ENCODE results near the gene FOXP2.

Gene FOXP2

DNA sequence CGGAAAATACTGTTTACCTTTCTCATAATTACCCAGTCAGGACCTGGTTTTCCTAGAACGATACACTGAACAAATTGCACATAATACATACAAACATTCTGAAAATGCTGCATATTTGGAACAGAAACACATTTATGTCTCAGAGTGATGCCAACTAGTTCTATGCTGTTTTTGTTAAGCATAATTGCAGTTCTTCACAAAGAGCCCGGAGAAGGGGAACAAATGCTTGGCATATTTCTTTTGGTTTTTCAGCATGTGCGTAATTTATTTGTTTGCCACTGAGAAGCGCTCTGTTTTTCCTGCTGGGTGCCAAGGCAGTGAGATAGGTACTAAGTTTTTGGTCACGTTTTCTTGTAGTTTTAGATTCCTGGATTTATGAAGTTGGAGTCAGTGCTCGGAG, 326.3 kb downstream of the FOXP2 start:
- no peak overlapping the region for H3K4me3 ChIP-seq (ENCODE audit: low read length, poor library complexity, severe bottlenecking)

GRCh38 chr7:114741911-114742310, 327.3 kb downstream of the FOXP2 start:
- no peak overlapping the region for H3K9ac ChIP-seq (ENCODE audit: low read depth, low read length, poor library complexity, severe bottlenecking)
- H3K27me3 ChIP-seq (ENCODE audit: insufficient read depth, low read length, poor library complexity, severe bottlenecking), result no peaks in the 10 kb centered on the region
- no peaks in the 10 kb centered on the region for H3K79me2 ChIP-seq (ENCODE audit: insufficient read depth, low read length)
- no peak overlapping the region for H2AFZ ChIP-seq (ENCODE audit: low read length)
- no peaks in the 10 kb centered on the region for H3K36me3 ChIP-seq (ENCODE audit: insufficient read depth, low read length)
- TF ChIP-seq EZH2phosphoT487 (IDR thresholded peaks at IDR 0.05; ENCODE audit: borderline replicate concordance), result no peak
- TF ChIP-seq, protein P1, sequence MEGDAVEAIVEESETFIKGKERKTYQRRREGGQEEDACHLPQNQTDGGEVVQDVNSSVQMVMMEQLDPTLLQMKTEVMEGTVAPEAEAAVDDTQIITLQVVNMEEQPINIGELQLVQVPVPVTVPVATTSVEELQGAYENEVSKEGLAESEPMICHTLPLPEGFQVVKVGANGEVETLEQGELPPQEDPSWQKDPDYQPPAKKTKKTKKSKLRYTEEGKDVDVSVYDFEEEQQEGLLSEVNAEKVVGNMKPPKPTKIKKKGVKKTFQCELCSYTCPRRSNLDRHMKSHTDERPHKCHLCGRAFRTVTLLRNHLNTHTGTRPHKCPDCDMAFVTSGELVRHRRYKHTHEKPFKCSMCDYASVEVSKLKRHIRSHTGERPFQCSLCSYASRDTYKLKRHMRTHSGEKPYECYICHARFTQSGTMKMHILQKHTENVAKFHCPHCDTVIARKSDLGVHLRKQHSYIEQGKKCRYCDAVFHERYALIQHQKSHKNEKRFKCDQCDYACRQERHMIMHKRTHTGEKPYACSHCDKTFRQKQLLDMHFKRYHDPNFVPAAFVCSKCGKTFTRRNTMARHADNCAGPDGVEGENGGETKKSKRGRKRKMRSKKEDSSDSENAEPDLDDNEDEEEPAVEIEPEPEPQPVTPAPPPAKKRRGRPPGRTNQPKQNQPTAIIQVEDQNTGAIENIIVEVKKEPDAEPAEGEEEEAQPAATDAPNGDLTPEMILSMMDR (conservative IDR thresholded peaks at IDR 0.05; ENCODE audit: low read length), result no peak
- no peaks in the 10 kb centered on the region for H3K9me3 ChIP-seq (ENCODE audit: insufficient read depth, low read depth, low read length)
- H3K4me2 ChIP-seq (ENCODE audit: low read depth, low read length, poor library complexity, severe bottlenecking), result no peak overlapping the region
- no peaks in the 10 kb centered on the region for H3K4me1 ChIP-seq (ENCODE audit: insufficient read depth, low read length, poor library complexity, severe bottlenecking)
- H3K9me2 ChIP-seq (replicated peaks; ENCODE audit: low read depth, low read length), result no peaks in the 10 kb centered on the region
- H3F3A ChIP-seq (ENCODE audit: low read depth), result no peaks in the 10 kb centered on the region
- no peaks in the 10 kb centered on the region for H4K20me1 ChIP-seq (ENCODE audit: insufficient read depth, low read length, poor library complexity, severe bottlenecking)
- H3K4me3 ChIP-seq (ENCODE audit: low read length, poor library complexity, severe bottlenecking), result no peak overlapping the region

More for the DNA sequence above, 326.3 kb downstream of the FOXP2 start:
- H3K4me1 ChIP-seq (ENCODE audit: insufficient read depth, low read length, poor library complexity, severe bottlenecking), result no peaks in the 10 kb centered on the region
- no peaks in the 10 kb centered on the region for H3K36me3 ChIP-seq (ENCODE audit: insufficient read depth, low read length)
- H3K9ac ChIP-seq (ENCODE audit: low read depth, low read length, poor library complexity, severe bottlenecking), result no peak overlapping the region
- H3K79me2 ChIP-seq (ENCODE audit: insufficient read depth, low read length), result no peaks in the 10 kb centered on the region
- no peak overlapping the region for H3K4me2 ChIP-seq (ENCODE audit: low read depth, low read length, poor library complexity, severe bottlenecking)
- H2AFZ ChIP-seq (ENCODE audit: low read length), result no peak overlapping the region
- H3K9me3 ChIP-seq (ENCODE audit: insufficient read depth, low read depth, low read length), result no peaks in the 10 kb centered on the region
- no peaks in the 10 kb centered on the region for H3K27me3 ChIP-seq (ENCODE audit: insufficient read depth, low read length, poor library complexity, severe bottlenecking)
- TF ChIP-seq EZH2phosphoT487 (IDR thresholded peaks at IDR 0.05; ENCODE audit: borderline replicate concordance), result no peak
- TF ChIP-seq, protein P1 (conservative IDR thresholded peaks at IDR 0.05; ENCODE audit: low read length), result no peak
- no peaks in the 10 kb centered on the region for H3K9me2 ChIP-seq (replicated peaks; ENCODE audit: low read depth, low read length)
- no peaks in the 10 kb centered on the region for H3F3A ChIP-seq (ENCODE audit: low read depth)
- no peaks in the 10 kb centered on the region for H4K20me1 ChIP-seq (ENCODE audit: insufficient read depth, low read length, poor library complexity, severe bottlenecking)

Data from Loucy (cell line).